Suprapubic skin (tissue), 4 donors: ENCODE results near the gene THSD7B. TPM values are rescaled to one million over a fixed set of nuclear protein-coding genes. Genes with fewer than 3 reads are reported as not detected.

Experiments used
- DNase-seq, 2 donors: peaks; one replicate each; pipeline ENCODE4 v3.0.0-alpha.2; 2019; ENCODE audit warnings: low spot score in 2 of 2
- H3K27ac ChIP-seq: fragments of 200-600 bp; sonication (generic); one replicate; pipeline ENCODE4 v1.5.1; 2019
- H3K27me3 ChIP-seq: fragments of 200-600 bp; sonication (generic); one replicate; pipeline ENCODE4 v1.5.1; 2019
- H3K36me3 ChIP-seq: fragments of 200-600 bp; sonication (generic); one replicate; pipeline ENCODE4 v1.5.1; 2019
- H3K4me1 ChIP-seq: fragments of 200-600 bp; sonication (generic); one replicate; pipeline ENCODE4 v1.5.1; 2019
- H3K4me3 ChIP-seq: fragments of 200-600 bp; sonication (generic); one replicate; pipeline ENCODE4 v1.5.1; 2019; ENCODE audit warnings: mild to moderate bottlenecking
- H3K9me3 ChIP-seq: fragments of 200-600 bp; sonication (generic); one replicate; pipeline ENCODE4 v1.5.1; 2019
- EP300 ChIP-seq: sonication (generic); formaldehyde crosslinking; IDR thresholded peaks from one replicate; pipeline ENCODE4 v1.6.1; 2017; ENCODE audit warnings: antibody characterized with exemption
- POLR2A ChIP-seq, 2 donors: fragments of 450-650 bp; IDR thresholded peaks; one replicate each; pipeline ENCODE4 v1.6.1; 2017; ENCODE audit warnings: antibody characterized with exemption in 2 of 2, mild to moderate bottlenecking in 2 of 2, moderate library complexity in 2 of 2
- POLR2AphosphoS5 ChIP-seq, 3 donors: sonication (generic); formaldehyde crosslinking; IDR thresholded peaks; one replicate each; pipeline ENCODE4 v1.6.1; 2017; ENCODE audit warnings: antibody characterized with exemption in 3 of 3
- WGBS: methylation state at CpG from one replicate; pipeline ENCODE4 v1.1.5; 2018; 5-methylcytosine and 5-hydroxymethylcytosine counted together
- total RNA-seq, 4 donors: library from RNA; depleted of rRNA; stranded (reverse); fragments of >200 nt; gene quantifications; one replicate each; pipeline ENCODE4 v1.1.0, GENCODE V29; 2016
- TF ChIP-seq, protein P1 (sequence below), 2 donors: fragments of 200-600 bp in 1 of 2; fragments of 450-650 bp in 1 of 2; sonication (generic) in 1 of 2; IDR thresholded peaks; one replicate each; pipeline ENCODE4 v1.5.1; 2016 to 2019; ENCODE audit warnings: antibody characterized with exemption in 2 of 2, mild to moderate bottlenecking in 1 of 2, moderate library complexity in 1 of 2

The THSD7B gene
- total RNA-seq, 4 donors from 2014 or later, result 0.18 to 1.1 (median 0.34) TPM; not detected in 1

DNA sequence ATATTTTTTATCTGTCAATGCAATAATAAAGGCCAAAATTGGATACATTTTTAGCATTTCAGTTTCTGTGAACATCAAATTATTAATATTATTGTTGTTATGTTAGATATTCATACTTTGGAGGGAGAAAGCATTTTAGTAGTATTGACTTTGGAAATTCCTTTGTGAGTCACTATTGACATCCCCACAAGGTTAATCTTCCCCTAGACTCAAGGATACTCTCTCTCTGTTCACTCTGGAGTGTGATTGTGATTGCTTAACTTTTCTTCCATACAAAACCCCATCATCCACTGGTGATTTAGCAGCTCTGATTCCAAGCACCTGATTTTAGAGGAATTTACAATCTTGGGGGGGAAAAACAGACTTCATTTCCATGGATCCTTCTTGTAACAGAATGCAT, 352.0 kb downstream of the THSD7B start:
- H3K27me3 ChIP-seq, result no peaks in the 10 kb centered on the region
- no peak overlapping the region for H3K4me3 ChIP-seq
- no peaks in the 10 kb centered on the region for H3K9me3 ChIP-seq
- H3K36me3 ChIP-seq, result no peaks in the 10 kb centered on the region
- no peak overlapping the region for H3K27ac ChIP-seq
- DNase-seq, result no peak
- H3K4me1 ChIP-seq, result no peaks in the 10 kb centered on the region
- TF ChIP-seq, protein P1, sequence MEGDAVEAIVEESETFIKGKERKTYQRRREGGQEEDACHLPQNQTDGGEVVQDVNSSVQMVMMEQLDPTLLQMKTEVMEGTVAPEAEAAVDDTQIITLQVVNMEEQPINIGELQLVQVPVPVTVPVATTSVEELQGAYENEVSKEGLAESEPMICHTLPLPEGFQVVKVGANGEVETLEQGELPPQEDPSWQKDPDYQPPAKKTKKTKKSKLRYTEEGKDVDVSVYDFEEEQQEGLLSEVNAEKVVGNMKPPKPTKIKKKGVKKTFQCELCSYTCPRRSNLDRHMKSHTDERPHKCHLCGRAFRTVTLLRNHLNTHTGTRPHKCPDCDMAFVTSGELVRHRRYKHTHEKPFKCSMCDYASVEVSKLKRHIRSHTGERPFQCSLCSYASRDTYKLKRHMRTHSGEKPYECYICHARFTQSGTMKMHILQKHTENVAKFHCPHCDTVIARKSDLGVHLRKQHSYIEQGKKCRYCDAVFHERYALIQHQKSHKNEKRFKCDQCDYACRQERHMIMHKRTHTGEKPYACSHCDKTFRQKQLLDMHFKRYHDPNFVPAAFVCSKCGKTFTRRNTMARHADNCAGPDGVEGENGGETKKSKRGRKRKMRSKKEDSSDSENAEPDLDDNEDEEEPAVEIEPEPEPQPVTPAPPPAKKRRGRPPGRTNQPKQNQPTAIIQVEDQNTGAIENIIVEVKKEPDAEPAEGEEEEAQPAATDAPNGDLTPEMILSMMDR (IDR thresholded peaks at IDR 0.05), result no peak
- TF ChIP-seq POLR2A (IDR thresholded peaks at IDR 0.05), result no peak
- no peak for TF ChIP-seq POLR2AphosphoS5 (IDR thresholded peaks at IDR 0.05)
- TF ChIP-seq EP300, result no peak

DNA sequence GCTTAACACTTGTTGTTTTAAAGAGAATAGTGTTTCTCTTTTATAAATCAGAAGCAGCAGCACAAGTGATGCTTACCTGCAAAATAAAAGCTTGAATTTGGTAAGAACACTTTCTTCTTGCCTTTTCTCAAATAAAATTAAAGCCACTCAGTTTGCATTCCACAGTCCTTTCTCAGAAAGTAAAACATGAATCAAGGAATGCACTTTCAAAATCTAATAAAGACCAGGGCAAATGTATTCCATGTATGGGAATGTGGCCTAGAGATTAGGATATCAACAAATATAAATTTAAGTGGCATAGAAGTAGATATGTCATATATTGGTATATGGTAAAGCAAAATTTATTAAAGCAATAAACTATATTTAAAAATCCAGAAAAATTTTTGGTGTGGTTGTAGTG, 352.8 kb downstream of the THSD7B start:
- H3K4me3 ChIP-seq, result no peak overlapping the region
- no peaks in the 10 kb centered on the region for H3K9me3 ChIP-seq
- TF ChIP-seq POLR2AphosphoS5 (IDR thresholded peaks at IDR 0.05) (no peak), EP300 (no peak), POLR2A (IDR thresholded peaks at IDR 0.05) (no peak)
- TF ChIP-seq, protein P1 (IDR thresholded peaks at IDR 0.05), result no peak
- H3K36me3 ChIP-seq, result no peaks in the 10 kb centered on the region
- no peak overlapping the region for H3K27ac ChIP-seq
- DNase-seq, result no peak
- no peaks in the 10 kb centered on the region for H3K4me1 ChIP-seq
- no peaks in the 10 kb centered on the region for H3K27me3 ChIP-seq

DNA sequence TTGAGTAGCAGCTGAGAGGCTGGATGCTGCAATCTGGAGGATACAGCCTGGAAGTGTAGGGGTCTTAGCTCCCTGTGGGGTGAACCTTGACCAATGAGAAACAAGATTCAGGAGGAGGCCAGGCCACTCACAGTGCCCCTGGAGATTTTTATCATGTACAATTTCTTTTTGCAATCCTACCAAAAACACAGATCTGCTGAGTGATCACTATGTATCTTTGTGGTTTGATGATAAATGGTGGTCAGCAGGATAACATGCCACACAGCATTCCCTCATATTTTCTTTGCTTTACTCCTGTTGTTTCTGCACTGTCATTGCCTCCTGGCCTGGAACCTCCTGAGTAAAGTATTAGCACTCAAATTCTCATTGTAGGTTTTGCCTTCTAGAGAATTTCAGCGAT, 357.9 kb downstream of the THSD7B start:
- Histone ChIP-seq H3K4me3 (no peak overlapping the region), H3K27me3 (no peaks in the 10 kb centered on the region), H3K36me3 (no peaks in the 10 kb centered on the region), H3K4me1 (no peaks in the 10 kb centered on the region), H3K27ac (no peak overlapping the region), H3K9me3 (no peaks in the 10 kb centered on the region)
- no peak for TF ChIP-seq POLR2AphosphoS5 (IDR thresholded peaks at IDR 0.05)
- TF ChIP-seq POLR2A (IDR thresholded peaks at IDR 0.05), result no peak
- no peak for TF ChIP-seq EP300
- TF ChIP-seq, protein P1 (IDR thresholded peaks at IDR 0.05), result no peak
- WGBS, result 97% methylated on average over 1 of the region's 1 CpG
- DNase-seq, result no peak

DNA sequence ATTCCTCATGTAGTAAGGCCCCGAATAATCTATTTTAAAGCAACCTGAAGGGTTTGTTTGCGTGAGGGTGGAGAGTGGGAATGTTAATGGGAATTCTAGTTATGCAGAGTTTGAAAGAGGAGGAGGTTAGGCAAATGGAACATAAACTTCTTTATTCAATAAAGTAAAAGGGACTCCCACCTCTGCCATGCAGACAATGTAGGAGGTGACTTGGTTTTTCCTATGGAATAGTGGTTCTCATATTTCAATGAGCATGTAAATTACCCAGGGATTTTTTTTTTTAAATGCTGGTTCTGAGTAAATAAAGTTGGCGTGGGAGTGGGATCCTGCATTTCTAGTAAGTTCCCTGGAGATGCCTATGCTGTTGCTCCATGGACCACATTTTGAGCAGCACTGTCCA, 367.9 kb downstream of the THSD7B start:
- H3K4me1 ChIP-seq, result no peaks in the 10 kb centered on the region
- no peaks in the 10 kb centered on the region for H3K36me3 ChIP-seq
- 72% methylated on average over 3 of the region's 3 CpGs for WGBS
- DNase-seq, result no peak
- TF ChIP-seq EP300 (no peak), POLR2AphosphoS5 (IDR thresholded peaks at IDR 0.05) (no peak), POLR2A (IDR thresholded peaks at IDR 0.05) (no peak)
- TF ChIP-seq, protein P1 (IDR thresholded peaks at IDR 0.05), result no peak
- H3K27me3 ChIP-seq, result no peaks in the 10 kb centered on the region
- H3K27ac ChIP-seq, result no peak overlapping the region
- H3K9me3 ChIP-seq, result peaks cover 3% of the 10 kb centered on the region
- no peak overlapping the region for H3K4me3 ChIP-seq

DNA sequence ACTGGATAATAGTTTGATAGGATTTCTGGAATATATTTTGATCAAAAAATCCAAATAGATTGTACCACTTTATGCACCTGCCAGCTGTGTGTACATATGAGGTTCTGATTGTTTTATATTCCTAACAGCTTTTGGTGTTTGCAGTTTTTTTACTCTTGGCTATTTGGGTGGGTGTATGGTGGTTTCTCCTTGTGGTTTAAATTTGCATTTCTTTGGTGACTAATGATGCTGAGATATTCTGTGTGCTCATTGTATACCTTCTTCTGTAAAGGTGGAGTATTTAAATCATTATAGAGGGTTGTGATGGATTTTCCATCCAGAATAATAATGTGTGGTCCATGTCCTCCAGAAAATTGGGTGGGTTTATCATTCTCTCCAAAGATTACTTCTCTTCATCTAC, 372.9 kb downstream of the THSD7B start:
- Histone ChIP-seq H3K36me3 (no peaks in the 10 kb centered on the region), H3K4me1 (no peaks in the 10 kb centered on the region), H3K9me3 (no peaks in the 10 kb centered on the region), H3K27me3 (no peaks in the 10 kb centered on the region), H3K27ac (no peak overlapping the region), H3K4me3 (no peak overlapping the region)
- TF ChIP-seq POLR2AphosphoS5 (IDR thresholded peaks at IDR 0.05), result no peak
- no peak for TF ChIP-seq POLR2A (IDR thresholded peaks at IDR 0.05)
- no peak for DNase-seq

DNA sequence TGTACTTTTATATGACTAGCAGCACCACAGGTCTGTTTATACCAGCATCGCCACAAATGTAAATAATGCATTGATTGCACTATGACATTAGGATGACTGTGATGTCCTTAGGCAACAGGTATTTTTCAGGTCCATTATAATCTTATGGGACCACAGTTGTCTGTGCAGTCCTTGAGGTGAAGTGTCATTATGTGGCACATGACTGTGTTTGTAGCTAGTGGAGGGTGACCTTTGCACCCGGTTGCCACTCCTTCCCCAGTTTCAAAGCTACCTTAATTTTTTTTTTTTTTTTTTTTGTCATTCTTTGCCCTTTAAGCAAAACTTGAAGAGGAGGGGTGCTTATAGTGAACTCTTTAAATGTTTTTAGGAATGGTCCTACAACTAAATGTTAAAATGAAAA, 386.4 kb downstream of the THSD7B start:
- TF ChIP-seq POLR2AphosphoS5 (IDR thresholded peaks at IDR 0.05) (no peak), POLR2A (IDR thresholded peaks at IDR 0.05) (no peak), EP300 (no peak)
- TF ChIP-seq, protein P1 (IDR thresholded peaks at IDR 0.05), result no peak

More for the DNA sequence above, 386.4 kb downstream of the THSD7B start:
- no peak for DNase-seq
- Histone ChIP-seq H3K27me3 (no peaks in the 10 kb centered on the region), H3K4me1 (no peaks in the 10 kb centered on the region), H3K9me3 (no peaks in the 10 kb centered on the region), H3K4me3 (no peak overlapping the region), H3K27ac (no peak overlapping the region), H3K36me3 (no peaks in the 10 kb centered on the region)
- WGBS, result 92% methylated on average over 2 of the region's 2 CpGs
